Measurements from ENCODE around the gene CSF1.

GRCh38 chr1:109907190-109907774, 3.4 kb upstream of the CSF1 start:
- TF ChIP-seq SUZ12 (IDR thresholded peaks at IDR 0.05; ENCODE audit: extremely low read depth, insufficient read depth, insufficient read length) (no peak), YY1 (IDR thresholded peaks at IDR 0.05; ENCODE audit: insufficient read depth, insufficient read length) (no peak), ZNF274 (IDR thresholded peaks at IDR 0.05; ENCODE audit: low read depth, low read length) (no peak)
